Measurements from ENCODE around the gene PLEK2.
"Not testable (repeated sequence)": the region's sequence is repeated elsewhere in the genome, so short reads cannot be mapped to it uniquely, and the experiment has no call there.

The PLEK2 gene

DNA sequence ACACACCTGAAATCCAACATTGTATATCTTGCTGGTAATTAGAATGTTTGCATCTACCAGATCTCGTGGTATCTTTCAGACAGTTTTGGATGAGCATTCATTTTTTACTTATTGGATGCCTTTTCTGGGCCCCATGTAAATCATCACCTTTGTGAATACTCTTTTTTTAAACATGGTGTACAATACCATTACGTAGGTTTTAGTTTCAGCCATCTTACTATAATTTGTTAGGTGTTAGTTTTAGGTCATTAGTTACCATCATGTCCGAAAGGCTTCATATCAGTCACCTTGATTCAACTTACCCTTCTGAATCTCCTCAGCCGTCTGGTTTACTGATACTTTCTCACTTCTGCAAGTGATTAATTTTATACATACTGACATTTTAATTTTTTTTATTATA lies 46.5 kb downstream of the PLEK2 start:
- in situ Hi-C loops (cut with HindIII; ENCODE audit: low sequenced_read_pairs) = no loop called here

DNA sequence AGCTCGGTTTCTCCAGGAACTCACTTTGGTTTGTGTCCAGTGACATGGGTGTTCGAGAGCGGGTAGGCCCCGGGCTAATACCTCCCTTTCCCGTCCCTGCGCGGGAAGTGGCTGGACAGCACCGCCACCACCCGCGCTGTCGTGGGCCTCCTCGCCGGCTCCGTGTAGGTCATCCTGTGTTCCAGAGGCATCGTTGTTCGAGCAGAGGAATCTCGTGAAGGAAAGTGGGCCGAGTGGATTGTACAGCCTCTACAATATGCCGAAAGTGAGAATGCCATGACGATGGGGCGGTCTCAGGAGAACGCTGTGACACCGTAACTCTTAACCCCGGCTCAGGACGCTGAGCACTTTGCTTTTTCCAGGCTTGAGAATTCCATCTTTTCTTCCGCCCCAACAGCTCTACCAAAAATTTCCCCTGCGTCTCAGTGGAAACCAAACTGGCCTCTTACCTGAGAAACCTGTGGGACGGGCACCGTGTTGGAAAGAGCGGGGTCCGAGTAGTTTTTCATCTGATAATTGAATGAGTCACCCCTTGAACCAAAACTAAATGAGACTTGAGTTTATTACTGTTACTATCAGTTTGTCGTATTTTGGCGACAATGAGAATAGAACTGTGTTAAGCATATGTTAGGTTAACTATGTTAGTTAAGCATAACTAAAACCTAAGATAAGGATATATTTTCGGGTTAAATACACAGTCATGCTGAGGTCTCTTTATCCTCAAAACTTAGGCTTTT lies 51.3 kb downstream of the PLEK2 start:
- in situ Hi-C loops (cut with HindIII; ENCODE audit: low sequenced_read_pairs) = no loop called here

DNA sequence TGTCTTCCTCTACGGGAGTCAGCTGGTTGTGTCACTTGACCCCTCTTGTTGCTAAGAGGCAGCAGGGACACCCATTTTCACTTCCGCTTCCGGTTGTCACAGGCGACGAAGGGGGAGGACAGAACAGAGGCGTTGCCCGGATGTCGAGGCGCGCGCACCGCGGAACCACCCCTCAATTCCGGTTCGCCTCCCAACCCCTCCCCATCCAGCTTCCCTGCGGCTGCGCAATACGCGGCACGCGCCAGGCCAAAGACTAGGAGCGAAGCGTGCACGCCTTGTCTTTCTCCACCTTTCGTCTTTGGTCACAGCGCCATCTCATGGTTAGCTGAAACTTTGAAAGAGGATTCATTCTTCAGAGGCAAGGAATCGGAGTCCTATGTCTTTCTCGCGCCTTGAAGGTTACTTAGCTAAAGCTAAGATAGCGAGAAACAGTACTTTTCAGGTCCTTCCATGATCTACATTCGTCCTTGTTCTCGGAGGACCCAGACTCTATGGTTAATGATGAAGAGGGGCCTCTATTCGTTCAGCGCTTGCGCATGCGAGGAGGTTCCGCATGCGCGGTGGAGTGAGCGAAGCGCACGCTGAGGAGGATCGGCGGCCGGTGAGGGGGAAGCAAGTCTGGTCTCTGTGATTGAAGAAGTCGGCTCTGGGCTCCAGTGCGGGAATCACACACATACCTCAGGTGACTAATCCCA lies 52.0 kb downstream of the PLEK2 start, which contains the start of the genes ATP6V1D and EIF2S1:
Gene ATP6V1D (minus strand): TSS at position 30 of the 695 bp plus-strand sequence. CDS start 106 bp downstream, outside the sequence.
Gene EIF2S1 (plus strand): TSS at position 554 of the 695 bp plus-strand sequence. CDS start 4,440 bp downstream, outside the sequence.
- in situ Hi-C loops (cut with HindIII; ENCODE audit: low sequenced_read_pairs) = no loop called here

DNA sequence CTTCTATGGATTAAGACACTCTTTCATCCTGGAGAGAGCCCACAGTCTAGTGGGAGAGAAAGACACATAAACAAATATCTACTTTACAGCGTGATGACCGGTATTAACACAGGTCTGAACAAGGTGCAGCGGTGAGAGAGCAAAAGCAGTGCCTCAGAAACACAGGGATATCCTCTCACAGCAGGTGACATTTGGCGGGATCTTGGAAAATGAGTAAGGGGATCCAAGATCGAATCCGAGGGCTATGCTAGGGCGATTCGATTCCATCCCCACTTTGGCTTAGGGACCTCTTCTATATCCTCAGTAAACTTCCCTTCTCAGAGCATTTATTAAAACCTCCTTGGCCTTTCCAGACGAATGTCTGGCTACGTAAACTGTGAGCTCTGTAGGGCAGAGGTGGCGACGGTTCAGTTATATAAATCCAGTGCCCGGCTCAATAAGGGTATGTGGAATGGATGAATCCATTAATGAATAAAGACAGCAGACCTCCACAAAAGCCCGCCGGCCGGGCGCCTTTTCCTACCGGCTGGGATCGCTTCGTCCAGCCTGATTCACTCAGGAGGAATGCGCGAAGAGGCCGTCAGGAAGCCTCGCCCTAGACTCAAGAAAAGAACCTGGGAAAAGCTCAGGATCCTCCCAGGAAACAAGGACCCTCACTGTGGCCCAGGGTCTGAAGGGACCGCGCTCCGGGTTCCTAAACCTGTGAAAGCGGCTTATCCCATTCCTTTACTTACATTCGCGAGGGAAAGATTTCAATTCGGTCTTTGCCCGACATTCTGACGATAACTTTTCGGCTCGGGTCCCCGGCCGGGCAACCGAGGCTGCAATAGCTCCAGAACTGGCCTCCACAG lies 52.8 kb downstream of the PLEK2 start:
- in situ Hi-C loops (cut with HindIII; ENCODE audit: low sequenced_read_pairs) = no loop called here

DNA sequence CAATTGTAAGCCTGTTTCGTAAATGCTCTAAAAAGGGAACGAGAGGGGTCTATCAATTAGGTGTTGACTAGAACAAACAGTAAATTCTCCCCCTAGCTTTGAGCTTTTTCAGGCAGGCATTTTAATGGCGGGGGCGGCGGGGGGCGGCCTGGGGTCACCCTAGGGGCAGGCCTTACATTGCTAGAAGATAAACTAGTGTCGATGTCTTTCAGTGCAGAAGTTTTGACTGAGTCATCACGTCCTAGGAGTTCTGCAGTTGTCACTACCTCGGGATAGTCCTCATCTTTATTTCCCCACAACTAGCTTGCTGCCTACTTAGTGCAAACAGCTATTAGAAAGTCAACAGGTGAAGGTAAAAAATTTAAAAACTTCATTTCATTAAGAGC lies 54.0 kb downstream of the PLEK2 start:
- in situ Hi-C loops (cut with HindIII; ENCODE audit: low sequenced_read_pairs) = no loop called here

DNA sequence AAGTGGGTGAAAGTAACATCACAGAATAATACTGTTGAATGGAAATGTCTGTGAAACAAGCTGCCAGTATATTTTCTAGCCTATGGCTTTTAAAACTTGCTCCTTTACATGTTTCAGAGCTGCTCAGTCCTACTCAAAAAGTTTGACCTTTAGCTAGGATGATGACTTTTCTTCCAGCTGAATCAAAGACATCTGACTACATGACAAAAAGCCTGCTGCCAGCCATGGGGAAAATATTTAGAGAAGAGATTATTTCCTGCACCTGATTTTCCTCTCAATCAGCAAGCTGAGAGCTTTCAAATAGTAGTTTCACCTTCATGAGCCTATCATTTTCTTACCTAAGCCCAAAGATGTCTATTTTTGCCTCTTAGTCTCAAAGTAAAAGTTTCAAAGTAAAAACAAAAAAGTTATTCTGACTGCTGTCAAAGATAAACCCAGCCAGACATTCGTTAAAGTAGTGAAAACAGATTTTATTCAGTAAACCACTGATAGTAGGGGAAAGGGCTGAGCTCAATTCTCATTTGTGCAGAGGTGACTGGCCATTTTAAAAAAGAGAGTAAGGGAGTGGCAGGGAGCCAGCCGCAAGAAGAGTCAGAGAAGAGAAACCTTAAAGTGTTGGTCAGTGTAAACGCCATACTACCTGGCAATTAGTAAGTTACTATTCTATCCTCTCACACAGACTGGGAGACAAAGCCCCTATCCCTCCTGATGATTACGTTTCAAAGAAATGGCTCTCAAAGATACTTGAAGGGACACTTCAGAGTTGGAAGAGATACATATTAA lies 54.6 kb downstream of the PLEK2 start:
- in situ Hi-C loops (cut with HindIII; ENCODE audit: low sequenced_read_pairs) = no loop called here

DNA sequence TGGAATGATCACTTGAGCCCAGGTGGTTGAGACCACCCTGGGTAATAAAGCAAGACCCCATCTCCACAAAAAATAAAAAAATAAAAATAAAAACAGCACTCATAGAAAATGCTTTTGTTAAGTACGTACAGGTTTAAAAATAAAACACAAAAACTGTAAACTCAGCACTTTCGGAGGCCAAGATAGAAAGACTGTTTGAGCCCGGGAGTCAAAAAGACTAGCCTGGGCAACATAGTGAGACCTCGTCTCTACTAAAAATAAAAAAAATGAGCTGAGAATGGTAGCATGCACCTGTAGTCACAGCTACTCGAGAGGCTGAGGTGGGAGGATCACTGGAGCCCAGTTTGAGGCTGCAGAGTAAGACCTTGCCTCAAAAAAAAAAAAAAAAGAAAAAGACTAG lies 59.9 kb downstream of the PLEK2 start:
- in situ Hi-C loops (cut with HindIII; ENCODE audit: low sequenced_read_pairs) = no loop called here

DNA sequence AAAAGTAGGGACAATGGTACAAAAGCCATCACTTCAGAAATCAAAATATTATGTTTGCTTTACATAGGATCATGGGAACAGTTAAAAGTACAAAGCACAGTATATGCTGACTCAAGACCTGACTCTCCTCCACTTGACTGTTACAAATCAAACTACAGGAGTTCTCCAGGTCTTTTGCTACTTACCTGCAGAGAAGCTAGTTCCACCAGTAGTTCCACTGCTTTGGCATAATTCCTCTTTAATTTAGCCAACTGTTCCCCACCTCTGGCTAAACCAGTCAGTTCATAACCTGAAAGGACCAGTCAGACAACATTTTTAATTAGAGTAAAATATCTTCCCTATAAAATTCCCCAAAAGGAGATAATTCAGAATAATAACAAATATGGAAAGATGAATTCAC lies 66.4 kb downstream of the PLEK2 start:
- in situ Hi-C loops (cut with HindIII; ENCODE audit: low sequenced_read_pairs) = no loop called here

DNA sequence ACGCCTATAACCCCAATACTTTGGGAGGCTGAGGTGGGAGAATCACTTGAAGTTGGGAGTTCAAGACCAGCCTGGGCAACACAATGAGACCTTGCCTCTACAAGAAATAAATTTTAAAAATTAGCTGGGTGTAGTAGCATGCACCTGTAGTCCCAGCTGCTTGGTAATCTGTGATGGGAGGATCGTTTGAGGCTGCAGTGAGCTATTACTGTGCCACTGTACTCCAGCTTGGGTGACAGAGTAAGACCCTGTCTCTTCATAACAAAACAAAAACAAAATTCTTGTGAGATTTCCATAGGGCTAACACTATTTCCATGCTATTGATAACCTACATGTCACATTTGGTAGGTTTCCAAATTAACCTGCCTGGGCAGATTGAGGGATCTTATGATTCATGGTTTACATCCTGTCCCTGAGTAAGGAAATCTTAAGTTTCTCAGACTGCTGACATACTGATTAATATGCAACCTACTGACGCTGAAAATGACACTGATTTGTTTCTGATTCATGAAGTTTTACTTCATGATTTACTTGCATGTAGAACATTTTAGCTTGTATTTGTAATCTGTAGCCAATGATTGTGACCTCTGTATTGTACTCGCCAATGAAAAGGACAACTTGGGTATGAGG lies 68.2 kb downstream of the PLEK2 start:
- in situ Hi-C loops (cut with HindIII; ENCODE audit: low sequenced_read_pairs) = no loop called here

DNA sequence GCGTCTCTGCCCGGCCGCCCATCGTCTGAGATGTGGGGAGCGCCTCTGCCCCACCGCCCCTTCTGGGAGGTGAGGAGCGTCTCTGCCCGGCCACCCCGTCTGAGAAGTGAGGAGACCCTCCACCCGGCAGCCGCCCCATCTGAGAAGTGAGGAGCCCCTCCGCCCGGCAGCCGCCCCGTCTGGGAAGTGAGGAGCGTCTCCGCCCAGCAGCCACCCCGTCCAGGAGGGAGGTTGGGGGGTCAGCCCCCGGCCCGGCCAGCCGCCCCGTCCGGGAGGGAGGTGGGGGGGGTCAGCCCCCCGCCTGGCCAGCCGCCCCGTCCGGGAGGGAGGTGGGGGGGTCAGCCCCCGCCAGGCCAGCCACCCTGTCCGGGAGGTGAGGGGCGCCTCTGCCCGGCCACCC lies 70.7 kb downstream of the PLEK2 start:
- in situ Hi-C loops (cut with HindIII; ENCODE audit: low sequenced_read_pairs) = not testable (repeated sequence)
